Lower lobe of right lung (tissue), 2 donors: Measurements from ENCODE around the gene ACACB. TPM values are rescaled to one million over a fixed set of nuclear protein-coding genes. Genes with fewer than 3 reads are reported as not detected.

Experiments
- ATAC-seq, 2 donors: fragments of 200-7000 bp; cut with Tn5 transposase; one replicate each; pipeline ENCODE4 v1.9.1; 2020 to 2022; ENCODE audit warnings: mild to moderate bottlenecking in 2 of 2, moderate library complexity in 2 of 2
- DNase-seq: peaks from one replicate; pipeline ENCODE4 v3.0.0-alpha.2; 2020
- H3K27ac ChIP-seq: fragments of 200-600 bp; one replicate; pipeline ENCODE4 v1.8.0; 2022
- H3K27me3 ChIP-seq: fragments of 200-600 bp; one replicate; pipeline ENCODE4 v1.8.0; 2022; ENCODE audit warnings: low read depth
- H3K36me3 ChIP-seq: fragments of 200-600 bp; one replicate; pipeline ENCODE4 v1.8.0; 2022; ENCODE audit warnings: mild to moderate bottlenecking
- H3K4me1 ChIP-seq: fragments of 200-600 bp; one replicate; pipeline ENCODE4 v1.8.0; 2022
- H3K4me3 ChIP-seq: fragments of 200-600 bp; one replicate; pipeline ENCODE4 v1.8.0; 2022; ENCODE audit warnings: mild to moderate bottlenecking
- H3K9me3 ChIP-seq: fragments of 200-600 bp; one replicate; pipeline ENCODE4 v1.8.0; 2022
- intact Hi-C: fragments of 100-400 bp; cut with DNase I; formaldehyde crosslinking; loops from one replicate; pipeline ENCODE4 v1.11.0; 2022
- total RNA-seq: library from RNA; stranded (reverse); fragmentation: NEBNext Ultra II Directional; extraction: Animal tissue kit (Norgen Biotek cat#: 25700); gene quantifications from one replicate; pipeline ENCODE4 v1.2.1, GENCODE V29; 2021
- TF ChIP-seq, protein P1 (sequence below): fragments of 200-600 bp; IDR thresholded peaks from one replicate; pipeline ENCODE4 v1.8.0; 2022; ENCODE audit warnings: antibody characterized with exemption, mild to moderate bottlenecking
- donor health status: DM: no; HTN: yes; CAD: no; lungs with severe emphysema.

ACACB gene
- total RNA-seq, 1 donor from 2014 or later, result 42.5 TPM

DNA sequence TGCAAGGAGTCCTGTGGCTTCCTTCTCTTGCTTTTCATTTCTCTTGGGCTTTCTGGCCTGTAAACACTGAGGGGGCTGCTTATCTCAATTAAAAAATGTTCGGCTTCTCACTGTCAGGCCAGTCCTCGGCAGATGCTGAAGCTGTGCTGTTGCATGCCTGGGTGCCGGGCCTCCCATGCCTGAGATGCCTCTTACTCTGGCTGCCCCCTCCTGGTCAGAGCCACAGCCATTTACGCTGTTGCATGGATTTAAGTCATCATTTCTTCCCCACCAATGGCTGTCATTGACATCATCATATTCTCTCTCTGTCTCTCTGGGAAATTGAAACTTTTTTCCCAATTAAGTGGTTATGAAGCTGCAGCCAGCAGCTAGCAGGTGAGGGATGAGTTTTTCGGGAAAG is 139.0 kb downstream of the ACACB start:
- TF ChIP-seq, protein P1, sequence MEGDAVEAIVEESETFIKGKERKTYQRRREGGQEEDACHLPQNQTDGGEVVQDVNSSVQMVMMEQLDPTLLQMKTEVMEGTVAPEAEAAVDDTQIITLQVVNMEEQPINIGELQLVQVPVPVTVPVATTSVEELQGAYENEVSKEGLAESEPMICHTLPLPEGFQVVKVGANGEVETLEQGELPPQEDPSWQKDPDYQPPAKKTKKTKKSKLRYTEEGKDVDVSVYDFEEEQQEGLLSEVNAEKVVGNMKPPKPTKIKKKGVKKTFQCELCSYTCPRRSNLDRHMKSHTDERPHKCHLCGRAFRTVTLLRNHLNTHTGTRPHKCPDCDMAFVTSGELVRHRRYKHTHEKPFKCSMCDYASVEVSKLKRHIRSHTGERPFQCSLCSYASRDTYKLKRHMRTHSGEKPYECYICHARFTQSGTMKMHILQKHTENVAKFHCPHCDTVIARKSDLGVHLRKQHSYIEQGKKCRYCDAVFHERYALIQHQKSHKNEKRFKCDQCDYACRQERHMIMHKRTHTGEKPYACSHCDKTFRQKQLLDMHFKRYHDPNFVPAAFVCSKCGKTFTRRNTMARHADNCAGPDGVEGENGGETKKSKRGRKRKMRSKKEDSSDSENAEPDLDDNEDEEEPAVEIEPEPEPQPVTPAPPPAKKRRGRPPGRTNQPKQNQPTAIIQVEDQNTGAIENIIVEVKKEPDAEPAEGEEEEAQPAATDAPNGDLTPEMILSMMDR, result no peak
- Histone ChIP-seq H3K9me3 (peaks cover 11% of the 10 kb centered on the region), H3K27me3 (no peaks in the 10 kb centered on the region), H3K36me3 (peaks cover 87% of the 10 kb centered on the region), H3K4me3 (no peak overlapping the region), H3K27ac (no peak overlapping the region), H3K4me1 (no peaks in the 10 kb centered on the region)
- ATAC-seq, result no peak
- no peak for DNase-seq
- intact Hi-C loops, result no loop called here

DNA sequence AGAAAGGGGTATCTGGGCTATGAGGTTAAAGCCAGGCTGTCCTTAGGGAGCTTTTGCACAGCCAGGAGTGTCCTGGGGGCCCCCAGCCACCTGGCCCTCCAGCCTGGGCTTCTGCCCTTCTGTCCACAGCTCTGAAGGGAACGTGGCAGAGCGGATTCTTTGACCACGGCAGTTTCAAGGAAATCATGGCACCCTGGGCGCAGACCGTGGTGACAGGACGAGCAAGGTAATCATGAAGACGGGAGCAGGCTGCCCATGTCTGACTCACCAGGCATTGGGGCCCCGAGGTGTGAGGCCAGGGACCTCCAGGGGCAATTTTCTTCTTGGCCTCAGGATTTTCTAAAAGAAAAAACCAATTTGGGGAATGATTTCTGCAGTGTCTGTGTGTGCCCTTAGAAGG is 139.6 kb downstream of the ACACB start:
- H3K9me3 ChIP-seq, result peaks cover 11% of the 10 kb centered on the region
- ATAC-seq, result no peak
- intact Hi-C loops, result no loop called here
- no peaks in the 10 kb centered on the region for H3K4me1 ChIP-seq
- H3K27me3 ChIP-seq, result no peaks in the 10 kb centered on the region
- no peak overlapping the region for H3K27ac ChIP-seq
- TF ChIP-seq, protein P1, result no peak
- DNase-seq, result no peak
- H3K4me3 ChIP-seq, result no peak overlapping the region
- H3K36me3 ChIP-seq, result peaks cover 90% of the 10 kb centered on the region

DNA sequence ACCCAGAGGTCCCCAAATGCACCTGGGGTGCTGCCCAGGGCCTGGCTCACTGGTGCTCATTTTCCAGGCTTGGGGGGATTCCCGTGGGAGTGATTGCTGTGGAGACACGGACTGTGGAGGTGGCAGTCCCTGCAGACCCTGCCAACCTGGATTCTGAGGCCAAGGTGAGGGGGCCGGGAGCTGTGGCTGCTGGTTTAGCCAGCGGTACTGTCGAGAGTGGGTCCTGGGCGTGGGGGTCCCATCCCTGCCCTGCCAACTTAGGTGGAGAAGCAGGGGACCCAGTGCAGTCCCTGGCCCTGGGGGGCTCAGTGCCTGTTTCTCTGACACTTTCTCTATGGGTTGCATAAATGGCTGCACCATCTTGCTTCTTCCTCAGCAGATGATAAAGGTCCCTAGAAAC is 141.8 kb downstream of the ACACB start:
- H3K4me3 ChIP-seq, result no peak overlapping the region
- peaks cover 89% of the 10 kb centered on the region for H3K36me3 ChIP-seq
- TF ChIP-seq, protein P1, result no peak
- DNase-seq (no peak), ATAC-seq (no peak)
- intact Hi-C loops, result no loop called here
- no peaks in the 10 kb centered on the region for H3K27me3 ChIP-seq
- H3K27ac ChIP-seq, result no peak overlapping the region
- no peaks in the 10 kb centered on the region for H3K4me1 ChIP-seq
- H3K9me3 ChIP-seq, result peaks cover 11% of the 10 kb centered on the region

DNA sequence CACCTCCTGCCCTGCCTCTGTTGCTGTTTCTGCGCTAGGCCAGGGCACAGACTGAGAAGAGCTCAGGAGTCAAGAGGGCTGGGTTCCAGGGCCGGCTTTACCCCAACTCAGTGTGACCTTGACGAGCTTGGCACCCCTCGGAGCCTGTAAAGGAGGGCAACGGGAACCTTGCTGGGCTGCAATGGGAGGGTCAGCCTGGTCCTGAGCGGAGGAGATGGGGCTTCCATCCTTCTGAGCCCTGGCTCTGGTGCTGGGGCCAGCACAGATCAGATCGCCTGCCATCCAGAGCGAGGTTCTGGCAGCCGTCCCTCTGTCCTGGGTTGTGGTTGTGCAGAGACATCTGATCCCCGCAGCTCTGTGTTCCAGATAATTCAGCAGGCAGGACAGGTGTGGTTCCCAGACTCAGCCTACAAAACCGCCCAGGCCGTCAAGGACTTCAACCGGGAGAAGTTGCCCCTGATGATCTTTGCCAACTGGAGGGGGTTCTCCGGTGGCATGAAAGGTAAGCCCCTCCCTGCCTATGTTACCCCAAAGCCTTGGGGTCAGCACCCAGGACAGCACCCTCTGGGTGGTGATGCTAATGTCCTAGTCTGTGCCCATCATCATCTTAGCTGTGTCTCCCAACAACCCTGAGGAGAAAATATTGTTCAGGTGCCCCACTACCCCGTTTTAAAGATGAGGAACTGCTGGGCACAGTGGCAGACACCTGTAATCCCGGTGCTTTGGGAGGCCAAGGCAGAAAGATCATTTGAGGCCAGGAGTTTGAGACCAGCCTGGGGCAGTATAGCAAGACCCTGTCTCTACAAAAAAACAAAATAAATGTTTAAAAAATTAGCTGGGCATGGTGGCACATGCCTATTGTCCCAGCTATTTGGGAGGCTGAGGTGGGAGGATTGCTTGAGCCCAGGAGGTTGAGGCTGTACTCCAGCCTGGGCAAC is 142.5 kb downstream of the ACACB start:
- intact Hi-C loops, result no loop called here
- Histone ChIP-seq H3K36me3 (peaks cover 89% of the 10 kb centered on the region), H3K9me3 (peaks cover 4% of the 10 kb centered on the region), H3K4me1 (no peaks in the 10 kb centered on the region), H3K4me3 (no peak overlapping the region), H3K27ac (no peak overlapping the region), H3K27me3 (no peaks in the 10 kb centered on the region)
- TF ChIP-seq, protein P1, result no peak
- DNase-seq, result no peak
- ATAC-seq, result no peak

DNA sequence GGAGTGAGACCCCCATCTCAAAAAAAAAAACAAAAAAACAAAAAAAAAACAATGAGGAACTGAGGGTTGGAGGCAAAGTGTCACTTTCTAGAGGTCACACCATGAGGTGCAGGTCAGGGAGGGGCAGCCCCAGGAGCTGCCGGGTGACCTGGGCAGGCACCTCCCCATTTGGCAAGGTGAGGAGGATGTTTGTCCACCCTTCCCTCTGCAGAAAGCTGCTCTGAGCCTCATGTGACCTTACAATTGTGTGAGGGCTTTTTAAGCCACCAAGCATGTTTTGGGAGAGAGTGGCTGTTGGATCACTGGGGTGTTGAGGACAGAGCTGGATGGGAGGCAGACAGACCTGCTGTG is 143.1 kb downstream of the ACACB start:
- TF ChIP-seq, protein P1, result no peak
- no peak for DNase-seq
- H3K27me3 ChIP-seq, result no peaks in the 10 kb centered on the region
- H3K4me1 ChIP-seq, result no peaks in the 10 kb centered on the region
- no peak overlapping the region for H3K27ac ChIP-seq
- intact Hi-C loops, result no loop called here
- H3K4me3 ChIP-seq, result no peak overlapping the region
- H3K9me3 ChIP-seq, result no peaks in the 10 kb centered on the region
- no peak for ATAC-seq
- peaks cover 84% of the 10 kb centered on the region for H3K36me3 ChIP-seq
